ENCODE data around the gene WDR18.
"Not testable (repeated sequence)": the region's sequence is repeated elsewhere in the genome, so short reads cannot be mapped to it uniquely, and the experiment has no call there.

Gene WDR18

DNA sequence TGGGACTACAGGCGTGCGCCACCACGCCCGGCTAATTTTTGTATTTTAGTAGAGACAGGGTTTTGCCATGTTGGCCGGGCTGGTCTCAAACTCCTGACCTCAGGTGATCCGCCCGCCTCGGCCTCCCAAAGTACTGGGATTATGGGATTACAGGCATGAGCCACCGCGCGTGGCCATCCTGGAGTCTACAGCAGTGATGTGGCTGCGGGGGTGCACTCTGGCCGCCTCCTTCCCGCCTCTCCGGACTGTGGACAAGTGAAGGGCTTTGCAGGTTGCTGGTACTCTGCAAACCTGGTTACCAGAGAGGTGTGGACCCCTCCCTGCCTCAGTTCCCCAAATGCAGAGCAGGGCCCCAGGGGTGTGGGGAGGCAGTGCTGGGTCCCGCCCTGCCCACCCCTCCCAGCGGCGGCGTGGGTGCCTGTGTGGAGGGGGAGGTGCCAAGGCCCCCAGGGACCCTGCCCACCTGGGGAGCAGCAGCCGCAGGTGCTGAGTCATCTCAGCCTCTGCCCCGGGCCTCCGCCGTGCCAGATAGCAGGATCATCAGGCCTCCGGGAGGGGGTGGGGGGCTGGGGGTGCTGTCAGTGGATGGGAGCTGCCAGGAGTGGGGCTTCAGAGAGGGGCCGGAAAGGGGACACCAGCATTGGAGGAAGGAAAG, 35.2 kb upstream of the WDR18 start:
- no peak for DNase-seq (ENCODE audit: extremely low read depth in 1 of 2, low read depth in 1 of 2)

DNA sequence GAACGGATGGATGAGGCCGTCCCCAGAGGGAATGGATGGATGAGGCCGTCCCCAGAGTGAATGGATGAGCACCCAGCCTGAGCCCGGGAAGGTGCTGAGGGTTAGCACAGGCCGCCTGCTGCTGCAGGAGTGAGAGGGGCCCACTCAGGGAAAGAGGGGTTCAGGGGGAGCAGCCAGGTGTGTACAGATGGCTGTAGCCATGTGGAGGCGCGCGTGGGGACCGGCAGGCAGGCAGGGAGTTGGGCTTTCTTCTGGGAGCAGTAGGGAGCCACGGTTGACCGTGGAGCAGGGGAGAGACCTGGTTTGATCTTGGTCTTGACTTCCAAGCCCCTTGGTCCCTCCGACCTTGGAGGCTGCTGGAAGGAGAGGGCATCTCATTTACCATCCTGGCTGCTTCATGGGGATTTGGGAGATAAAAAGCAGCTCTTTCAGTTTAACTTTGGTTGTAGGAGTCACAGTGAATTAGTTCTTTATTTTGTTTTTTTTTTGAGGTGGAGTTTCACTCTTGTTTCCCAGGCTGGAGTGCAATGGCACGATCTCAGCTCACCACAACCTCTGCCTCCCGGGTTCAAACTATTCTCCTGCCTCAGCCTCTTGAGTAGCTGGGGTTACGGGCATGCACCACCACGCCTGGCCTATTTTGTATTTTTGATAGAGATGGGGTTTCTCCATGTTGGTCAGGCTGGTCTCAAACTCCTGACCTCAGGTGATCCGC, 33.6 kb upstream of the WDR18 start:
- DNase-seq (ENCODE audit: extremely low read depth in 1 of 2, low read depth in 1 of 2) = no peak

DNA sequence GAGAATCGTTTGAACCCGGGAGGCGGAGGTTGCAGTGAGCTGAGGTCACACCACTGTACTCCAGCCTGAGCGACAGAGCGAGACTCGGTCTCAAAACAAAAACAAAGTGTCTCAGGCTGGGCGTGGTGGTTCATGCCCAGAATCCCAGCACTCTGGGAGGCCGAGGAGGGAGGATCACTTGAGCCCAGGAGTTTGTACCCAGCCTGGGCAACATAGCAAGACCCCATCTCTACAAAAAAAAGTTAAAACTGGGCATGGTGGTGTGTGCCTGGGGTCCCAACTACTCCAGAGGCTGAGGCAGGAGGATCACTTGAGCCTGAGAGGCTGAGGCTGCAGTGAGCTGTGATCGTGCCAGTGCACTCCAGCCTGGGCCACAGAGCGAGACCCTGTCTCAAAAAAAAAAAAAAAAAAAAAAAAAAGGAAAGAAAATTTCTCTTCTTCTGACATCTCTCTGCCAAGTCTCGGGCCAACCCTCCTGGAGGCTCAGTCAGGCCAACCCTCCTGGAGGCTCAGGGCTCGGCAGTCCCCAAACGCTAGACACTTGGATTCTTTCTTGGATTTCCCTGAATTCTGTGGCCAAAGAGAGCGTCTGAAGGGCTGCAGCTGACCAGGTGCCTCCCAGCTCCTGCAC, 32.0 kb upstream of the WDR18 start:
- DNase-seq (ENCODE audit: extremely low read depth in 1 of 2, low read depth in 1 of 2) = no peak

DNA sequence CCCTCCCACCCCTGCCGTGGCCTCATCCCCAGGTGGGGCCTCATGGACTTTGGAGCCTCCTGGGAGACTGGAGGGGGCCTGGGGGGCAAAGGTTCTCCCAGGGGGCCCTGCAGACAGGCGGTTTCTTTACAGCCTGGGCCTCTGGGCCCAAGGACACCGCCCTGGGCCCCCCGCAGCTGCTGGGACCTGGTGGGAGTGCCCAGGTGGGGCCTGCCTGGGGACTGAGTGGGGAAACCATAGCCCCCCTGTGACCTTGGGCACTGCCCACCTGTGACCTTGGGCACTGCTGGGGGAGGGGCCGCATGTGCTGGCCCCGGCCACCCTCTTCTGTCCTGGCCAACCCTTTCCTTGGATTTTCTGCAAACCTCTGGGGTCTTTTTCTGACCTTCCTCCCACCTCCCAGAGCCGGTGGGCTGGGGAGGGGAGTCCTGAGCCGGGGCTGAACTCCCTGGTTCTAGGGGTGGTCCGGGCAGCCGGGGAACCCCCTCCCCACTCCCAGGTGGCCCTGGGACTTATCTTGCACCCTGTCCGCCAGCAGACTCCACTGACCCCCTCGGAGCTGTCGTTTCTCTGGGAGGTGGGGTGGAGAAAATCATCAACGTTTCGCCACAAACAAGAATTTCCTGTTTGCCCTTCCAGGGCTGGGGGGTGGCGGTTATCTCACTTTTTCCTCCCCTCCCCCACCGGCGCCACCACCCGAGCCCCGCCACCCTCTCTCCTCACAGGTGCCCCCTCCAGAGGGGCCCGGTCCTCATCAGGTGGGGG, 31.3 kb upstream of the WDR18 start:
- DNase-seq (ENCODE audit: extremely low read depth in 1 of 2, low read depth in 1 of 2) = no peak

GRCh38 chr19:953445-954271, 30.5 kb upstream of the WDR18 start:
- no peak for DNase-seq (ENCODE audit: extremely low read depth in 1 of 2, low read depth in 1 of 2)

DNA sequence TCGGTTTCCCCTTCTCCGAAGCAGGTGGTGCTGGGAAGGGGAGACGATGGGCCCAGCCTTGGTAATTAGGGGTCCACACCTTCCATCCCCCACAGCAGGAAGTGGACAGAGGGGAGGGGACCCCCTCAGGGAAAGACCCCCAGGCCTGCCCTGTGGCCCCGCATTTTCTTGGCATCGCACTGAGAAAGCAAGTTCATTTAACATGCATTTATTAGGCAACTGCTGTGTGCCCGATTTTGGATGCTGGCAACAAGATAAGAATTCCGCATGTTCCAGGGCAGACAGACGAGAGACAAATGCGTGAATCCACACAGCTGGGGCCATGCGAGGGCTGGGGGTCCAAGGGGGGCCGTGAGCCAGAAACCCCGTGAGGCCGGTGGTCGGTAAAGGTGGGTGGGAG, 29.9 kb upstream of the WDR18 start:
- DNase-seq (ENCODE audit: extremely low read depth in 1 of 2, low read depth in 1 of 2) = no peak

GRCh38 chr19:954672-955494, 29.3 kb upstream of the WDR18 start:
- DNase-seq (ENCODE audit: extremely low read depth in 1 of 2, low read depth in 1 of 2) = no peak

- DNase-seq (ENCODE audit: extremely low read depth in 1 of 2, low read depth in 1 of 2) = no peak
These were observed 28.1 kb upstream of the WDR18 start for GRCh38 chr19:955803-956765.

DNA sequence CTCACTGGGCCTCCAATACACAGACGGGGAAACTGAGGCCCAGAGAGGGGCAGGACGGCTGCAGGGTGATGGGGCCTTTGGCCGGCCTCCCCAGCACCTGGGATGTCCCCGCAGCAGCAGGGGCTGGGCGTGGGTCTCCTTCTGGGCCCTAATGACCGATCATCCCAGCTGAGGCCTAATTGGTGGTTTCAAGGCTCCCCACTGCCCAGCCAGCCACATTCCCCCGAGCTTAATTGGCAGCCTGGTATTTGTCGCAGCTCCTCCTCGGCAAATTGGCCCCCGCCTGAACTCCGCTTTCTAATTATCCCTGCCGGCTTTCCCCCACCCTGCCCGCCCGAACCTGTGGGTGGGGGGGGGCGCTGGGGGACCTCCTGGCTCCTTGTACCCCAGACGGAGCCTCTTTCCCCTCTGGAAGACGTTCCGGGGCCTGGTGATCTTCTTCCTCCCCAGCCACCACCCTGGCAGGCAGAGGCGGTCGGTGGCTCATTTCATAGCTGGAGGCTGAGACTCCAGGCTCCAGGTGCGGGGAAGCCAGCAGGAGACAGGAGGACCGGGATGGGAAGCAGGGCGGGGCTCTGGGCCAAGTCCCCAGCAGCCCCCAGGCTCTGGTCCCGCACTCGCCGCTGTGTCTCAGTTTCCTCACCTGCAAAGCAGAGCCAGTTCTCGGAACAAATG, 27.2 kb upstream of the WDR18 start:
- no peak for DNase-seq (ENCODE audit: extremely low read depth in 1 of 2, low read depth in 1 of 2)

DNA sequence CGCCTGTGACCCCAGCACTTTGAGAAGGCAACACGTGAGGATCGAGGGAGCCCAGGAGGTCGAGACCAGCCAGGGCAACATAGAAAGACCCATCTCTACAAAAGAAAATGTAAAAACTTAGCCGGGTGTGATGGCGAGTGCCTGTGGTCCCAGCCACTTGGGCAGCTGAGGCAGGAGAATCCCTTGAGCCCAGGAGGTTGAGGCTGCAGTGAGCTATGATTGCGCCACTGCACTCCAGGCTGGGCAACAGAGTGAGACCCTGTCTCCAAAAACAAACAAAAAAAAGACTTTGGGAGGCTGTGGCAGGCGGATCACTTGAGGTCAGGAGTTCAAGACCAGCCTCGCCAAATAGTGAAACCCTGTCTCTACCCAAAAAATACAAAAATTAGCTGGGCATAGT, 26.6 kb upstream of the WDR18 start:
- not testable (repeated sequence) for DNase-seq (ENCODE audit: extremely low read depth in 1 of 2, low read depth in 1 of 2)

DNA sequence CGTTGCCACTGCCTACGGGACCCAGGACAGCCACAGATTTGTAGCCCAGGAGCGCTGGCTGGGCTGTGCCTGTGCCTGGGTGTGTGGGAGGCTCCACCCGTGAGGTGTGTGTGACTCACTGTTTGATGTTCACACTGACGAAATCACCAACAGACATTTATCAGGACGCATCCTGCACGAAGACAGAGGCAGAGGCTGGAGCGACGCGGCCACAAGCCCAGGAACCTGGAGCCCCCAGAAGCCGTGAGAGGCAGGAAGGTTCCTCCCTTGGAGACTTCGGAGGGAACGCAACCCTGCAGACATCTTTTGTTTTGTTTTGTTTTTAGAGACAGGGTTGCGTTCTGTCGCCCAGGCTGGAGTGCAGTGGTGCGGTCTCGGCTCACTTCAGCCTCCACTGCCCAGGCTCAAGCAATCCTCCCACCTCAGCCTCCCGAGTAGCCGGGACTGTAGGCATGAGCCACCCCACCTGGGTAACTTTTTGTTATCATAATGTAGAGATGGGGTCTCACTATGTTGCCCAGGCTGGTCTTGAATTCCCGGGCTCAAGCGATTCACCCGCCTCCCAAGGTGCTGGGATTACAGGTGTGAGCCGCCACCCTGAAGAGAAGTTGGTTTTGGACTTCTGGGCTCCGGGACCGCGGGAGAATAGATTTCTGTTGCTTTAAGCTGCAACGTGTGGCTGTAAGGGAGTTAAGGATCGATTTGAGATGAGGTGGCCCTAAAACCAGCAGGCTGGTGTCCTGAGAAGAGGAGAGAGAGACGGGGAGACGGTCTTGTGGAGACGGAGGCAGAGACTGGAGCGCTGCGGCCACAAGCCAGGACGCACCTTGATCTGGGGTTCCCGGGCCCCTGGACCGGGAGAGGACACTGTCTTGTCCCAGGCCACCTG, 24.9 kb upstream of the WDR18 start:
- peak in 1 of 2 donors; percentile 35 for DNase-seq (ENCODE audit: extremely low read depth in 1 of 2, low read depth in 1 of 2)

- no peak for DNase-seq (ENCODE audit: extremely low read depth in 1 of 2, low read depth in 1 of 2)
These were observed 24.1 kb upstream of the WDR18 start for GRCh38 chr19:960020-960419.

- DNase-seq (ENCODE audit: extremely low read depth in 1 of 2, low read depth in 1 of 2) = no peak
These were observed 23.6 kb upstream of the WDR18 start for GRCh38 chr19:960601-960938.

GRCh38 chr19:961866-962620, 22.1 kb upstream of the WDR18 start:
- no peak for DNase-seq (ENCODE audit: extremely low read depth in 1 of 2, low read depth in 1 of 2)

GRCh38 chr19:962683-963400, 21.3 kb upstream of the WDR18 start:
- no peak for DNase-seq (ENCODE audit: extremely low read depth in 1 of 2, low read depth in 1 of 2)

GRCh38 chr19:963486-963951, 20.6 kb upstream of the WDR18 start:
- no peak for DNase-seq (ENCODE audit: extremely low read depth in 1 of 2, low read depth in 1 of 2)

Measured in stimulated activated CD8-positive, alpha-beta memory T cell treated with anti-CD3 and anti-CD28 coated beads, Interleukin-7, amount 100 ng/mL, for 48 hours (primary cell).